H1 (cell line): ENCODE measurements around the gene POLR3E. TPM values are rescaled to one million over a fixed set of nuclear protein-coding genes. Genes with fewer than 3 reads are reported as not detected.

Experiments used
- CTCF ChIA-PET: fragments of 300-600 bp; sonication (Branson Sonifier 250); formaldehyde crosslinking; loops from one replicate; lab custom pipeline; 2021; ENCODE audit not compliant: partially characterized antibody; lab: Charles Lee
- POLR2A ChIA-PET: fragments of 300-600 bp; sonication (Branson Sonifier 250); formaldehyde crosslinking; loops from one replicate; lab custom pipeline; 2021; ENCODE audit warnings: inconsistent platforms; ENCODE audit not compliant: partially characterized antibody; lab: Charles Lee
- DNase-seq, 2 experiments: peaks; one replicate each; pipeline versions ENCODE4 v3.0.0 to v3.0.0-alpha.2; 2010 to 2022; ENCODE audit warnings: low spot score in 2 of 2, low read depth in 1 of 2, mixed read lengths in 1 of 2
- FAIRE-seq: peaks from 2 replicates; lab custom pipeline; 2011; peaks lifted over from hg19 to GRCh38; lab: Jason Lieb, UNC
- H2AFZ ChIP-seq: 2 replicates; pipeline ENCODE4 v1.8.1; 2012; ENCODE audit warnings: low read length, inconsistent platforms
- H2AK5ac ChIP-seq: 2 replicates; pipeline ENCODE4 v1.6.1; 2013; ENCODE audit warnings: low read depth, low read length
- H2BK120ac ChIP-seq: replicated peaks from 2 replicates; pipeline ENCODE3; 2013; ENCODE audit warnings: low read depth, low read length, inconsistent platforms
- H2BK12ac ChIP-seq: 2 replicates; pipeline ENCODE4 v1.6.1; 2013; ENCODE audit warnings: low read depth, low read length
- H2BK15ac ChIP-seq: 2 replicates; pipeline ENCODE4 v1.6.1; 2013; ENCODE audit warnings: low read length
- H2BK20ac ChIP-seq: 2 replicates; pipeline ENCODE4 v1.6.1; 2013; ENCODE audit warnings: low read length
- H2BK5ac ChIP-seq: 2 replicates; pipeline ENCODE4 v1.6.1; 2013; ENCODE audit warnings: low read depth, low read length
- H3K14ac ChIP-seq: 2 replicates; pipeline ENCODE4 v1.6.1; 2013; ENCODE audit warnings: inconsistent platforms; ENCODE audit not compliant: insufficient read length
- H3K18ac ChIP-seq: 2 replicates; pipeline ENCODE4 v1.6.1; 2013; ENCODE audit warnings: low read length; ENCODE audit errors: extremely low read depth
- H3K23ac ChIP-seq: 2 replicates; pipeline ENCODE4 v1.6.1; 2013; ENCODE audit warnings: inconsistent platforms; ENCODE audit not compliant: insufficient read length
- H3K23me2 ChIP-seq: 2 replicates; pipeline ENCODE4 v1.6.1; 2013; ENCODE audit warnings: low read depth, low read length
- H3K27ac ChIP-seq: 2 replicates; pipeline ENCODE4 v1.6.1; 2011; ENCODE audit warnings: low read depth, low read length, inconsistent platforms
- H3K27me3 ChIP-seq, 4 experiments: replicated peaks in 1 of 4; 1 replicate in 1 of 4; 2 replicates in 3 of 4; pipeline versions ENCODE4 v1.6.1 to v1.8.1; 2011 to 2013; ENCODE audit warnings: low read length in 3 of 4, mild to moderate bottlenecking in 3 of 4, inconsistent platforms in 2 of 4, mixed read lengths in 2 of 4, moderate library complexity in 1 of 4; ENCODE audit not compliant: control insufficient read depth in 3 of 4, insufficient read depth in 3 of 4; ENCODE audit errors: extremely low read depth in 1 of 4
- H3K36me3 ChIP-seq, 4 experiments: 2 replicates each; pipeline versions ENCODE4 v1.6.1 to v1.8.1; 2011 to 2013; ENCODE audit warnings: mild to moderate bottlenecking in 4 of 4, low read length in 3 of 4, moderate library complexity in 2 of 4, control low read depth in 1 of 4, inconsistent platforms in 1 of 4; ENCODE audit not compliant: insufficient read depth in 4 of 4, control insufficient read depth in 2 of 4
- H3K4ac ChIP-seq: replicated peaks from 2 replicates; pipeline ENCODE3; 2013; ENCODE audit warnings: low read length, low read depth, mixed read lengths, inconsistent platforms; ENCODE audit not compliant: insufficient read length
- H3K4me1 ChIP-seq, 4 experiments: replicated peaks in 1 of 4; 1 replicate in 1 of 4; 2 replicates in 3 of 4; pipeline versions ENCODE4 v1.6.1 to v1.8.1; 2011 to 2013; ENCODE audit warnings: low read length in 3 of 4, inconsistent platforms in 2 of 4, mixed read lengths in 1 of 4; ENCODE audit not compliant: insufficient read depth in 4 of 4, control insufficient read depth in 3 of 4
- H3K4me2 ChIP-seq, 2 experiments: 2 replicates each; pipeline versions ENCODE4 v1.6.1 to v1.8.1; 2011 to 2013; ENCODE audit warnings: low read depth in 2 of 2, low read length in 2 of 2, control low read depth in 1 of 2, inconsistent platforms in 1 of 2, mild to moderate bottlenecking in 1 of 2; ENCODE audit not compliant: insufficient read depth in 1 of 2
- H3K4me3 ChIP-seq, 4 experiments: fragments of 200-600, 300-600 bp in 1 of 4; sonication (generic), shearing (Covaris generic), sonication (Bioruptor Twin) in 1 of 4; 2 replicates each; pipeline versions ENCODE4 v1.5.1 to v1.8.1; 2011 to 2016; ENCODE audit warnings: low read length in 4 of 4, low read depth in 3 of 4, control low read depth in 2 of 4, inconsistent platforms in 2 of 4, mild to moderate bottlenecking in 2 of 4, mixed read lengths in 1 of 4, moderate library complexity in 1 of 4; ENCODE audit not compliant: insufficient read depth in 2 of 4; ENCODE audit errors: extremely low read depth in 1 of 4
- H3K56ac ChIP-seq: replicated peaks from 2 replicates; pipeline ENCODE3; 2013; ENCODE audit warnings: low read depth, mild to moderate bottlenecking, mixed read lengths, low read length, inconsistent platforms; ENCODE audit not compliant: insufficient read length
- H3K79me1 ChIP-seq: 2 replicates; pipeline ENCODE4 v1.6.1; 2013; ENCODE audit warnings: low read depth, low read length, control low read depth
- H3K79me2 ChIP-seq, 2 experiments: 2 replicates each; pipeline versions ENCODE4 v1.6.1 to v1.8.1; 2012 to 2013; ENCODE audit warnings: low read length in 2 of 2, mild to moderate bottlenecking in 2 of 2, inconsistent platforms in 1 of 2; ENCODE audit not compliant: insufficient read depth in 2 of 2, control insufficient read depth in 1 of 2
- H3K9ac ChIP-seq, 4 experiments: replicated peaks in 1 of 4; 1 replicate in 1 of 4; 2 replicates in 3 of 4; pipeline versions ENCODE4 v1.6.1 to v1.8.1; 2011 to 2013; ENCODE audit warnings: low read depth in 3 of 4, low read length in 3 of 4, control low read depth in 2 of 4, mild to moderate bottlenecking in 2 of 4, moderate library complexity in 2 of 4, inconsistent platforms in 1 of 4; ENCODE audit errors: extremely low read depth in 1 of 4
- H3K9me3 ChIP-seq, 2 experiments: 2 replicates each; pipeline versions ENCODE4 v1.6.1 to v1.8.1; 2012 to 2013; ENCODE audit warnings: mild to moderate bottlenecking in 2 of 2, moderate library complexity in 2 of 2, control low read depth in 1 of 2, inconsistent platforms in 1 of 2, low read depth in 1 of 2, low read length in 1 of 2, mixed read lengths in 1 of 2; ENCODE audit not compliant: insufficient read depth in 2 of 2
- H4K20me1 ChIP-seq, 2 experiments: replicated peaks in 1 of 2; 2 replicates each; pipeline versions ENCODE3 to v1.8.1; 2011 to 2013; ENCODE audit warnings: inconsistent platforms in 2 of 2, low read length in 2 of 2, mild to moderate bottlenecking in 1 of 2; ENCODE audit not compliant: insufficient read depth in 2 of 2, control insufficient read depth in 1 of 2
- H4K5ac ChIP-seq: 2 replicates; pipeline ENCODE4 v1.6.1; 2013; ENCODE audit warnings: low read length, low read depth, mixed read lengths, inconsistent platforms; ENCODE audit not compliant: insufficient read length
- H4K8ac ChIP-seq: 2 replicates; pipeline ENCODE4 v1.8.0; 2013; ENCODE audit warnings: mild to moderate bottlenecking, moderate library complexity, low read length, inconsistent platforms; ENCODE audit not compliant: insufficient read depth; ENCODE audit errors: extremely low read depth
- H4K91ac ChIP-seq: replicated peaks from 2 replicates; pipeline ENCODE3; 2013; ENCODE audit warnings: low read length, mixed read lengths, inconsistent platforms; ENCODE audit not compliant: insufficient read length
- CHD2 ChIP-seq: IDR thresholded peaks from 2 replicates; pipeline ENCODE4 v1.6.1; 2012; ENCODE audit warnings: low read length, improper control_type of control experiment
- CREB1 ChIP-seq: IDR thresholded peaks from 2 replicates; pipeline ENCODE4 v1.6.1; 2012; ENCODE audit warnings: inconsistent platforms
- EGR1 ChIP-seq: IDR thresholded peaks from 2 replicates; pipeline ENCODE4 v1.6.1; 2011; ENCODE audit warnings: low read depth, low read length, borderline replicate concordance
- EZH2 ChIP-seq: fragments of 200-600 bp; sonication (generic); IDR thresholded peaks from 2 replicates; pipeline ENCODE4 v1.7.1; 2012; ENCODE audit warnings: low read depth, mild to moderate bottlenecking, moderate library complexity, low read length, inconsistent platforms; ENCODE audit not compliant: severe bottlenecking
- POU5F1 ChIP-seq: IDR thresholded peaks from 2 replicates; pipeline ENCODE4 v1.6.1; 2011; ENCODE audit warnings: low read depth, mild to moderate bottlenecking, low read length, moderate library complexity
- RFX5 ChIP-seq: IDR thresholded peaks from 2 replicates; pipeline ENCODE4 v1.6.1; 2011; ENCODE audit warnings: low read depth, low read length, improper control_type of control experiment, borderline replicate concordance
- WGBS, 2 experiments: shearing (Covaris generic) in 1 of 2; methylation state at CpG; one replicate each; pipeline versions ENCODE4 v1.1.6 to v1.1.7; 2013 to 2015; ENCODE audit warnings: low lambda C conversion rate in 2 of 2, mixed read lengths in 2 of 2, inconsistent platforms in 1 of 2, low coverage in 1 of 2, missing lambda C conversion rate in 1 of 2; ENCODE audit not compliant: insufficient replicate concordance in 2 of 2, insufficient coverage in 1 of 2, insufficient read length in 1 of 2; ENCODE audit errors: extremely low coverage in 1 of 2, missing lambda C conversion rate in 1 of 2; 5-methylcytosine and 5-hydroxymethylcytosine counted together
- polyA plus RNA-seq, 7 experiments: library from polyadenylated mRNA; depleted of rRNA in 3 of 7; stranded (reverse) in 5 of 7; unstranded in 2 of 7; fragments of >200 nt in 5 of 7; fragments of 200-250 nt in 2 of 7; gene quantifications; 1 replicate in 5 of 7; 2 replicates in 1 of 7; 4 replicates in 1 of 7; pipeline versions ENCODE4 v1.2.1 to v1.2.3, GENCODE V29; 2011 to 2013; ENCODE audit warnings: missing spikeins in 2 of 7, mixed read lengths in 2 of 7
- total RNA-seq: library from RNA; stranded (reverse); fragmentation: NEBNext Ultra II Directional; extraction: Animal tissue kit (Norgen Biotek cat#: 25700); gene quantifications from 2 replicates; pipeline ENCODE4 v1.2.1, GENCODE V29; 2021
- TF ChIP-seq, protein P1 (sequence below): IDR thresholded peaks from 2 replicates; pipeline ENCODE4 v1.6.1; 2012; ENCODE audit warnings: inconsistent platforms

Gene POLR3E
- total and polyA plus RNA-seq, 2 of the 8 experiments (the other 6 are each of a cell fraction or from before 2014, with no cell fraction given) = 96.5 to 125 TPM

DNA sequence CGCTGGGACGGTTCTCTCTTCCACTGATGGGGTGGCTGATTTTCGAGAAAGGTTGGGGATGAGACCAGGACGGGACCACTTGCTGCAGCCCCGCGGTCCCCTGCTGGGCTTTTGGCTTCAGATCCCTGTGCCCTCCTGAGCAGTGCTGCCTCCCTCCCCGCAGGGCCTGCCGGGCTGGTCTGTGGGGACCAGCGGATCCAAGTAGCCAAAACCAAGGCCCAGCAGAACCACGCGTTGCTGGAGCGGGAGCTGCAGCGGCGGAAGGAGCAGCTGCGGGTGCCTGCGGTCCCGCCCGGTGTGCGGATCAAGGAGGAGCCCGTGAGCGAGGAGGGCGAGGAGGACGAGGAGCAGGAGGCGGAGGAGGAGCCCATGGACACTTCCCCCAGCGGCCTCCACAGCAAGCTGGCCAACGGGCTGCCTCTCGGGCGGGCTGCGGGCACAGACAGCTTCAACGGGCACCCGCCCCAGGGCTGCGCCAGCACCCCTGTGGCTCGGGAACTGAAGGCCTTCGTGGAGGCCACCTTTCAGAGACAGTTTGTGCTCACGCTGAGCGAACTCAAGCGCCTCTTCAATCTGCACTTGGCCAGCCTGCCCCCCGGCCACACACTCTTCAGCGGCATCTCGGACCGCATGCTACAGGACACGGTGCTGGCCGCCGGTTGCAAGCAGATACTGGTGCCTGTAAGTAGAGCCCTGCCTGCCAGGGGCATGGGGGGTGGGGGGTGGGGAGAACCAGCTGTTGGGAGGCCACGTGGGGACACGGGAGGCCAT is 28.6 kb downstream of the POLR3E start:
- H3K79me2 ChIP-seq = peaks cover 0 to 13% of the 10 kb centered on the region in 2 experiments; a peak in 1 of 4 replicates
- H4K91ac ChIP-seq = no peak overlapping the region
- H3K23ac ChIP-seq = no peak overlapping the region
- H2BK120ac ChIP-seq = no peak overlapping the region
- H4K8ac ChIP-seq = no peak overlapping the region
- H3K56ac ChIP-seq = no peak overlapping the region
- H3K4me1 ChIP-seq = peaks cover 0 to 3% (median under 1%) of the 10 kb centered on the region in 4 experiments; a peak in 2 of 7 replicates
- no peak overlapping the region for H4K5ac ChIP-seq
- FAIRE-seq = no peak
- no peak overlapping the region for H3K27ac ChIP-seq
- no peak overlapping the region for H3K4me2 ChIP-seq
- no peak overlapping the region for H2BK20ac ChIP-seq
- 94% methylated on average over 37 of the region's 46 CpGs; no CpG with 5 or more reads in 1 of the 2 experiments for WGBS, 2 experiments
- no peak overlapping the region for H3K14ac ChIP-seq
- H3K9me3 ChIP-seq = no peaks in the 10 kb centered on the region
- CTCF ChIA-PET = interaction anchor here (1.3 to 1.7 kb wide), 2 partner anchors 9 to 11 kb away, joined by 4 to 6 read pairs; no protein-coding TSS in a partner anchor
- H2BK5ac ChIP-seq = no peak overlapping the region
- peaks cover 7% of the 10 kb centered on the region; the same call in 1 of the 2 replicates for H3K79me1 ChIP-seq
- H3K36me3 ChIP-seq = peaks cover 7 to 53% (median 45%) of the 10 kb centered on the region in 4 experiments
- TF ChIP-seq EGR1 (no peak), POU5F1 (no peak), CHD2 (no peak), CREB1 (no peak), EZH2 (no peak), RFX5 (no peak)
- TF ChIP-seq, protein P1, sequence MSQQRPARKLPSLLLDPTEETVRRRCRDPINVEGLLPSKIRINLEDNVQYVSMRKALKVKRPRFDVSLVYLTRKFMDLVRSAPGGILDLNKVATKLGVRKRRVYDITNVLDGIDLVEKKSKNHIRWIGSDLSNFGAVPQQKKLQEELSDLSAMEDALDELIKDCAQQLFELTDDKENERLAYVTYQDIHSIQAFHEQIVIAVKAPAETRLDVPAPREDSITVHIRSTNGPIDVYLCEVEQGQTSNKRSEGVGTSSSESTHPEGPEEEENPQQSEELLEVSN = no peak
- H3K4me3 ChIP-seq = no peak overlapping the region
- no peak overlapping the region for H2AK5ac ChIP-seq
- H3K23me2 ChIP-seq = no peaks in the 10 kb centered on the region
- no peak overlapping the region for H2BK12ac ChIP-seq
- H3K9ac ChIP-seq = no peak overlapping the region
- H2BK15ac ChIP-seq = no peak overlapping the region
- POLR2A ChIA-PET = interaction anchor here (0.6 to 1.1 kb wide), 3 partner anchors 8 to 28 kb away, joined by 3 read pairs; no protein-coding TSS in a partner anchor
- no peak overlapping the region for H3K4ac ChIP-seq
- H2AFZ ChIP-seq = no peak overlapping the region
- H4K20me1 ChIP-seq = peaks cover 7 to 12% of the 10 kb centered on the region in 2 experiments
- H3K18ac ChIP-seq = no peak overlapping the region
- no peaks in the 10 kb centered on the region for H3K27me3 ChIP-seq
- no peak for DNase-seq
